Liver (tissue), 9 donors: ENCODE data around the gene CELSR1. TPM values are rescaled to one million over a fixed set of nuclear protein-coding genes. Genes with fewer than 3 reads are reported as not detected.

ENCODE experiments used
- DNase-seq: peaks from one replicate; pipeline ENCODE4 v3.0.0-alpha.2; 2017; ENCODE audit warnings: low spot score
- H3K27ac ChIP-seq, 2 donors: one replicate each; pipeline ENCODE4 v1.7.0; 2013; ENCODE audit warnings: inconsistent platforms in 2 of 2, low read length in 2 of 2, control low read depth in 1 of 2, low read depth in 1 of 2, mild to moderate bottlenecking in 1 of 2
- H3K27me3 ChIP-seq, 4 donors: one replicate each; pipeline versions ENCODE4 v1.6.1 to v1.7.0; 2013; ENCODE audit warnings: low read length in 3 of 4, inconsistent platforms in 1 of 4, mild to moderate bottlenecking in 1 of 4, moderate library complexity in 1 of 4; ENCODE audit not compliant: control insufficient read depth in 4 of 4, insufficient read depth in 4 of 4
- H3K36me3 ChIP-seq, 4 donors: one replicate each; pipeline versions ENCODE4 v1.6.1 to v1.7.0; 2013; ENCODE audit warnings: low read length in 3 of 4, mild to moderate bottlenecking in 3 of 4, low read depth in 1 of 4, moderate library complexity in 1 of 4; ENCODE audit not compliant: control insufficient read depth in 4 of 4, insufficient read depth in 3 of 4
- H3K4me1 ChIP-seq, 4 donors: one replicate each; pipeline versions ENCODE4 v1.6.1 to v1.7.0; 2013; ENCODE audit warnings: low read length in 3 of 4, mild to moderate bottlenecking in 3 of 4, moderate library complexity in 1 of 4; ENCODE audit not compliant: control insufficient read depth in 4 of 4, insufficient read depth in 4 of 4
- H3K4me3 ChIP-seq, 3 donors: one replicate each; pipeline versions ENCODE4 v1.6.1 to v1.7.0; 2013; ENCODE audit warnings: low read length in 3 of 3, control low read depth in 1 of 3, low read depth in 1 of 3, mild to moderate bottlenecking in 1 of 3
- H3K9ac ChIP-seq, 2 donors: one replicate each; pipeline ENCODE4 v1.7.0; 2013; ENCODE audit warnings: low read length in 2 of 2, mild to moderate bottlenecking in 2 of 2, moderate library complexity in 2 of 2, control low read depth in 1 of 2, low read depth in 1 of 2
- H3K9me3 ChIP-seq, 4 donors: one replicate each; pipeline versions ENCODE4 v1.6.1 to v1.7.0; 2013; ENCODE audit warnings: low read length in 3 of 4; ENCODE audit not compliant: control insufficient read depth in 4 of 4
- ATF3 ChIP-seq: IDR thresholded peaks from 2 replicates; pipeline ENCODE4 v1.6.1; 2016; ENCODE audit warnings: antibody characterized with exemption
- CTCF ChIP-seq: fragments of 150-350 bp; IDR thresholded peaks from 2 replicates; pipeline ENCODE4 v1.5.1; 2017; ENCODE audit warnings: improper control_type of control experiment, low read depth, low read length; ENCODE audit not compliant: missing input control
- EGR1 ChIP-seq, 2 donors: IDR thresholded peaks; 2 replicates each; pipeline ENCODE4 v1.6.1; 2016 to 2018; ENCODE audit warnings: antibody characterized with exemption in 2 of 2, low read depth in 2 of 2
- FOXA1 ChIP-seq: IDR thresholded peaks from 2 replicates; pipeline ENCODE4 v1.6.1; 2016; ENCODE audit warnings: antibody characterized with exemption
- FOXA2 ChIP-seq: IDR thresholded peaks from 2 replicates; pipeline ENCODE4 v1.6.1; 2016; ENCODE audit warnings: antibody characterized with exemption
- GABPA ChIP-seq, 2 donors: IDR thresholded peaks in 1 of 2; conservative IDR thresholded peaks in 1 of 2; 2 replicates each; pipeline ENCODE4 v1.6.1; 2016; ENCODE audit warnings: antibody characterized with exemption in 2 of 2, mild to moderate bottlenecking in 1 of 2, moderate library complexity in 1 of 2
- JUND ChIP-seq, 2 donors: IDR thresholded peaks; 2 replicates each; pipeline ENCODE4 v1.6.1; 2016; ENCODE audit warnings: antibody characterized with exemption in 2 of 2
- NR2F2 ChIP-seq: IDR thresholded peaks from 2 replicates; pipeline ENCODE4 v1.6.1; 2016; ENCODE audit warnings: antibody characterized with exemption
- RAD21 ChIP-seq, 2 donors: IDR thresholded peaks; 2 replicates each; pipeline ENCODE4 v1.6.1; 2016; ENCODE audit warnings: antibody characterized with exemption in 2 of 2, mild to moderate bottlenecking in 2 of 2
- REST ChIP-seq: IDR thresholded peaks from 2 replicates; pipeline ENCODE4 v1.6.1; 2016; ENCODE audit warnings: antibody characterized with exemption, mild to moderate bottlenecking
- RXRA ChIP-seq, 2 donors: IDR thresholded peaks; 2 replicates each; pipeline ENCODE4 v1.6.1; 2017 to 2018; ENCODE audit warnings: antibody characterized with exemption in 2 of 2, mild to moderate bottlenecking in 1 of 2
- SP1 ChIP-seq: IDR thresholded peaks from 2 replicates; pipeline ENCODE4 v1.6.1; 2018; ENCODE audit warnings: antibody characterized with exemption, mild to moderate bottlenecking
- TAF1 ChIP-seq: conservative IDR thresholded peaks from 2 replicates; pipeline ENCODE4 v1.6.1; 2016; ENCODE audit warnings: antibody characterized with exemption, mild to moderate bottlenecking
- YY1 ChIP-seq: IDR thresholded peaks from 2 replicates; pipeline ENCODE4 v1.6.1; 2016; ENCODE audit warnings: antibody characterized with exemption, mild to moderate bottlenecking
- ZBTB33 ChIP-seq: IDR thresholded peaks from 2 replicates; pipeline ENCODE4 v1.6.1; 2016; ENCODE audit warnings: antibody characterized with exemption
- WGBS: extraction: QIAGEN DNeasy Blood & Tissue Kit; methylation state at CpG from one replicate; pipeline ENCODE4 v1.1.7; 2013; 5-methylcytosine and 5-hydroxymethylcytosine counted together
- polyA plus RNA-seq, 2 donors: library from polyadenylated mRNA; stranded (reverse) in 1 of 2; unstranded in 1 of 2; fragments of 200-250 nt in 1 of 2; fragments of >200 nt in 1 of 2; fragmentation: Nextera tagmentation in 1 of 2; extraction: Ambion mirVana in 1 of 2; gene quantifications; one replicate each; pipeline versions ENCODE4 v1.2.1 to v1.2.3, GENCODE V29; 2013 to 2015
- total RNA-seq, 2 donors: library from RNA; depleted of rRNA; stranded (reverse); fragments of >200 nt; gene quantifications; one replicate each; pipeline ENCODE4 v1.2.3, GENCODE V29; 2014
- TF ChIP-seq, protein P1 (sequence below): IDR thresholded peaks from 2 replicates; pipeline ENCODE4 v1.6.1; 2016; ENCODE audit warnings: antibody characterized with exemption
- donor health status: healthy.
- donor health status: healthy.
- donor health status: healthy.
- donor health status: healthy.
- donor health status: healthy.

CELSR1 gene
- total and polyA plus RNA-seq, 4 donors, result 0.37 to 1.6 (median 1.3) TPM

GRCh38 chr22:46378426-46379065 is 158.9 kb downstream of the CELSR1 start:
- Histone ChIP-seq H3K27ac (peak overlapping the region; percentile 87 to 96), H3K9ac (no peak overlapping the region), H3K27me3 (no peaks in the 10 kb centered on the region), H3K4me3 (no peak overlapping the region), H3K36me3 (no peaks in the 10 kb centered on the region), H3K4me1 (peaks cover 17 to 57% (median 42%) of the 10 kb centered on the region in 4 donors), H3K9me3 (no peaks in the 10 kb centered on the region)
- DNase-seq, result no peak
- TF ChIP-seq JUND (IDR thresholded peaks at IDR 0.05) (no peak), RXRA (IDR thresholded peaks at IDR 0.05) (no peak), FOXA2 (no peak), RAD21 (IDR thresholded peaks at IDR 0.05) (no peak), TAF1 (no peak), CTCF (no peak), SP1 (no peak), EGR1 (IDR thresholded peaks at IDR 0.05; ENCODE audit: low read depth in 2 of 2) (no peak), YY1 (no peak), REST (no peak)
- 64% methylated on average over 22 of the region's 22 CpGs for WGBS

- no peaks in the 10 kb centered on the region for H3K36me3 ChIP-seq
- peaks cover 22 to 62% (median 45%) of the 10 kb centered on the region in 4 donors for H3K4me1 ChIP-seq
- H3K4me3 ChIP-seq, result no peak overlapping the region
- DNase-seq, result peak; percentile 58
- H3K9ac ChIP-seq, result peak overlapping the region in 1 of 2 donors; percentile 14
- H3K27ac ChIP-seq, result peak overlapping the region; percentile 87 to 96
- WGBS, result 27% methylated on average over 27 of the region's 27 CpGs
- no peaks in the 10 kb centered on the region for H3K9me3 ChIP-seq
- no peaks in the 10 kb centered on the region for H3K27me3 ChIP-seq
- TF ChIP-seq CTCF (no peak), EGR1 (IDR thresholded peaks at IDR 0.05; ENCODE audit: low read depth in 2 of 2) (peak in 1 of 2 donors; percentile 62), NR2F2 (peak; percentile 53), RXRA (IDR thresholded peaks at IDR 0.05) (peak; percentile 88 to 91), ATF3 (peak; percentile 94), RAD21 (IDR thresholded peaks at IDR 0.05) (peak in 1 of 2 donors; percentile 10), FOXA1 (peak; percentile 45), SP1 (peak; percentile 85), ZBTB33 (peak; percentile 55), FOXA2 (no peak), JUND (IDR thresholded peaks at IDR 0.05) (peak; percentile 95), YY1 (peak; percentile 74), GABPA (IDR thresholded peaks at IDR 0.05 in 1 of 2, conservative IDR thresholded peaks at IDR 0.05 in 1 of 2) (no peak)
- TF ChIP-seq, protein P1, sequence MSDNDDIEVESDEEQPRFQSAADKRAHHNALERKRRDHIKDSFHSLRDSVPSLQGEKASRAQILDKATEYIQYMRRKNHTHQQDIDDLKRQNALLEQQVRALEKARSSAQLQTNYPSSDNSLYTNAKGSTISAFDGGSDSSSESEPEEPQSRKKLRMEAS, result peak; percentile 59
Observed at GRCh38 chr22:46377525-46378425, 159.6 kb downstream of the CELSR1 start.
